ENCODE data around the gene FMO2.
"Not testable (repeated sequence)": the region's sequence is repeated elsewhere in the genome, so short reads cannot be mapped to it uniquely, and the experiment has no call there.

- TF ChIP-seq USF2 (IDR thresholded peaks at IDR 0.05; ENCODE audit: borderline replicate concordance, low read depth, low read length); DPF2 (IDR thresholded peaks at IDR 0.05); CTCF (IDR thresholded peaks at IDR 0.05 in 2 of 3, conservative IDR thresholded peaks at IDR 0.05 in 1 of 3; ENCODE audit: control insufficient read depth in 2 of 3, extremely low read depth in 1 of 3, insufficient read depth in 1 of 3, low read depth in 3 of 3, low read length in 3 of 3); JUNB (IDR thresholded peaks at IDR 0.05); SMC3 (IDR thresholded peaks at IDR 0.05; ENCODE audit: borderline replicate concordance, low read length); SUZ12 (IDR thresholded peaks at IDR 0.05; ENCODE audit: unreplicated experiment); NFYB (IDR thresholded peaks at IDR 0.05; ENCODE audit: insufficient read depth, low read depth, low read length); ZNF687 (IDR thresholded peaks at IDR 0.05); FOXM1 (IDR thresholded peaks at IDR 0.05; ENCODE audit: low read depth, low read length); POLR2A (IDR thresholded peaks at IDR 0.05; ENCODE audit: low read depth, low read length): not testable (repeated sequence)
These were observed 51.1 kb downstream of the FMO2 start for GRCh38 chr1:171236231-171236630.

All from GM12878 (cell line).